H9 (cell line): ENCODE measurements around the gene SMPX. TPM values are rescaled to one million over a fixed set of nuclear protein-coding genes. Genes with fewer than 3 reads are reported as not detected.

Experiments
- DNase-seq: peaks from one replicate; pipeline ENCODE4 v3.0.0-alpha.2; 2017
- H2AFZ ChIP-seq: one replicate; pipeline ENCODE4 v1.6.1; 2013; ENCODE audit warnings: mild to moderate bottlenecking, low read length, control low read depth, moderate library complexity
- H2AK5ac ChIP-seq: 2 replicates; pipeline ENCODE4 v1.6.1; 2013; ENCODE audit warnings: low read length, control low read depth, mixed read lengths; ENCODE audit not compliant: insufficient read length
- H2BK120ac ChIP-seq: one replicate; pipeline ENCODE4 v1.6.1; 2013; ENCODE audit warnings: low read depth, mild to moderate bottlenecking, low read length, control low read depth, inconsistent platforms; ENCODE audit not compliant: poor library complexity, severe bottlenecking
- H2BK12ac ChIP-seq: 2 replicates; pipeline ENCODE4 v1.6.1; 2013; ENCODE audit warnings: low read length, control low read depth, mixed read lengths, low read depth; ENCODE audit not compliant: insufficient read length
- H2BK15ac ChIP-seq: 2 replicates; pipeline ENCODE4 v1.6.1; 2013; ENCODE audit warnings: low read depth, low read length, control low read depth
- H2BK20ac ChIP-seq: one replicate; pipeline ENCODE4 v1.6.1; 2013; ENCODE audit warnings: low read depth, mild to moderate bottlenecking, low read length, control low read depth, inconsistent platforms; ENCODE audit not compliant: poor library complexity, severe bottlenecking
- H2BK5ac ChIP-seq: 2 replicates; pipeline ENCODE4 v1.6.1; 2013; ENCODE audit warnings: low read length, control low read depth, mixed read lengths; ENCODE audit not compliant: insufficient read length
- H3K14ac ChIP-seq: 2 replicates; pipeline ENCODE4 v1.6.1; 2013; ENCODE audit warnings: low read length, control low read depth; ENCODE audit not compliant: insufficient read depth
- H3K18ac ChIP-seq: 2 replicates; pipeline ENCODE4 v1.6.1; 2013; ENCODE audit warnings: low read depth, mild to moderate bottlenecking, mixed read lengths, low read length, control low read depth; ENCODE audit not compliant: insufficient read length
- H3K23ac ChIP-seq: 2 replicates; pipeline ENCODE4 v1.6.1; 2013; ENCODE audit warnings: low read length, control low read depth, mixed read lengths, low read depth; ENCODE audit not compliant: insufficient read length
- H3K23me2 ChIP-seq: 2 replicates; pipeline ENCODE4 v1.6.1; 2013; ENCODE audit warnings: low read depth, mild to moderate bottlenecking, mixed read lengths, low read length, control low read depth; ENCODE audit not compliant: insufficient read length, poor library complexity, severe bottlenecking
- H3K27ac ChIP-seq: 2 replicates; pipeline ENCODE4 v1.5.1; 2013; ENCODE audit warnings: low read length, control low read depth, mixed read lengths, low read depth; ENCODE audit not compliant: insufficient read length
- H3K27me3 ChIP-seq: 2 replicates; pipeline ENCODE4 v1.6.1; 2013; ENCODE audit warnings: low read length, control low read depth, inconsistent platforms; ENCODE audit not compliant: insufficient read depth
- H3K4ac ChIP-seq: 2 replicates; pipeline ENCODE4 v1.6.1; 2013; ENCODE audit warnings: low read depth, mild to moderate bottlenecking, control low read depth, inconsistent platforms, low read length, moderate library complexity
- H3K4me1 ChIP-seq: 2 replicates; pipeline ENCODE4 v1.6.1; 2013; ENCODE audit warnings: low read length, control low read depth, inconsistent platforms; ENCODE audit not compliant: insufficient read depth
- H3K4me2 ChIP-seq: 2 replicates; pipeline ENCODE4 v1.6.1; 2013; ENCODE audit warnings: low read length, control low read depth, mixed read lengths; ENCODE audit not compliant: insufficient read length, insufficient read depth
- H3K56ac ChIP-seq: 2 replicates; pipeline ENCODE4 v1.6.1; 2013; ENCODE audit warnings: low read depth, mild to moderate bottlenecking, mixed read lengths, low read length, control low read depth; ENCODE audit not compliant: insufficient read length
- H3K79me1 ChIP-seq: 2 replicates; pipeline ENCODE4 v1.6.1; 2013; ENCODE audit warnings: low read depth, mild to moderate bottlenecking, moderate library complexity, low read length, control low read depth, inconsistent platforms; ENCODE audit not compliant: insufficient read depth, poor library complexity, severe bottlenecking
- H3K79me2 ChIP-seq: 2 replicates; pipeline ENCODE4 v1.6.1; 2013; ENCODE audit warnings: low read length, control low read depth, inconsistent platforms; ENCODE audit not compliant: insufficient read depth
- H3K9ac ChIP-seq: 2 replicates; pipeline ENCODE4 v1.6.1; 2013; ENCODE audit warnings: low read length, control low read depth, mixed read lengths; ENCODE audit not compliant: insufficient read length; ENCODE audit errors: extremely low read depth
- H3K9me3 ChIP-seq: one replicate; pipeline ENCODE4 v1.6.1; 2013; ENCODE audit warnings: low read depth, low read length, inconsistent platforms; ENCODE audit not compliant: control insufficient read depth
- H3T11ph ChIP-seq: one replicate; pipeline ENCODE4 v1.6.1; 2013; ENCODE audit warnings: mild to moderate bottlenecking, low read length, control low read depth, inconsistent platforms
- H4K20me1 ChIP-seq: one replicate; pipeline ENCODE4 v1.6.1; 2013; ENCODE audit not compliant: control insufficient read depth, insufficient read length, insufficient read depth
- H4K5ac ChIP-seq: 2 replicates; pipeline ENCODE4 v1.6.1; 2013; ENCODE audit warnings: low read depth, mild to moderate bottlenecking, mixed read lengths, low read length, control low read depth; ENCODE audit not compliant: insufficient read length
- H4K8ac ChIP-seq: replicated peaks from 2 replicates; pipeline ENCODE4 v1.6.1; 2013; ENCODE audit warnings: low read length, control low read depth, mixed read lengths, low read depth; ENCODE audit not compliant: insufficient read length
- H4K91ac ChIP-seq: 2 replicates; pipeline ENCODE4 v1.6.1; 2013; ENCODE audit warnings: low read depth, mild to moderate bottlenecking, moderate library complexity, mixed read lengths, low read length, control low read depth; ENCODE audit not compliant: insufficient read length
- H3K27ac Mint-ChIP-seq, 3 experiments: 2 replicates in 2 of 3; 3 replicates in 1 of 3; pipeline ENCODE4 v1.8.0; 2020 to 2021; ENCODE audit warnings: mixed read lengths in 3 of 3, mild to moderate bottlenecking in 1 of 3, moderate library complexity in 1 of 3
- H3K27me3 Mint-ChIP-seq: 2 replicates; pipeline ENCODE4 v1.8.0; 2021; ENCODE audit warnings: low read depth, mild to moderate bottlenecking, moderate library complexity, mixed read lengths
- H3K36me3 Mint-ChIP-seq, 3 experiments: 2 replicates in 2 of 3; 3 replicates in 1 of 3; pipeline ENCODE4 v1.8.0; 2020 to 2021; ENCODE audit warnings: low read depth in 3 of 3, mixed read lengths in 3 of 3; ENCODE audit not compliant: insufficient read depth in 1 of 3
- H3K4me1 Mint-ChIP-seq, 2 experiments: 2 replicates each; pipeline ENCODE4 v1.8.0; 2020; ENCODE audit warnings: mixed read lengths in 2 of 2
- H3K4me3 Mint-ChIP-seq, 2 experiments: 2 replicates in 1 of 2; 3 replicates in 1 of 2; pipeline ENCODE4 v1.8.0; 2020 to 2021; ENCODE audit warnings: mild to moderate bottlenecking in 2 of 2, mixed read lengths in 2 of 2, moderate library complexity in 1 of 2
- H3K9me3 Mint-ChIP-seq, 2 experiments: 2 replicates in 1 of 2; 3 replicates in 1 of 2; pipeline ENCODE4 v1.8.0; 2020; ENCODE audit warnings: mild to moderate bottlenecking in 2 of 2, mixed read lengths in 2 of 2, moderate library complexity in 1 of 2
- CTCF ChIP-seq: fragments of 200-600 bp; sonication (generic); conservative IDR thresholded peaks from 3 replicates; pipeline ENCODE4 v1.8.0; 2021; ENCODE audit warnings: antibody characterized with exemption, mild to moderate bottlenecking
- WGBS: extraction: QIAGEN DNeasy Blood & Tissue Kit; methylation state at CpG from one replicate; pipeline ENCODE4 v1.1.7; 2013; ENCODE audit warnings: missing lambda C conversion rate, low lambda C conversion rate, mixed read lengths; ENCODE audit not compliant: insufficient read length; ENCODE audit errors: extremely low coverage; 5-methylcytosine and 5-hydroxymethylcytosine counted together
- total RNA-seq: library from RNA; stranded (reverse); gene quantifications from 2 replicates; pipeline ENCODE4 v1.2.1, GENCODE V29; 2021

Gene SMPX
- total RNA-seq, 1 experiment from 2014 or later: not detected

GRCh38 chrX:21661316-21661715 is 96.6 kb downstream of the SMPX start:
- Mint-ChIP-seq H3K4me1 (peaks cover 0 to 3% of the 10 kb centered on the region in 2 experiments; a peak in 1 of 4 replicates), H3K27me3 (no peaks in the 10 kb centered on the region; the same call in 1 of the 2 replicates), H3K4me3 (no peak overlapping the region), H3K9me3 (peaks cover 3 to 30% of the 10 kb centered on the region in 2 experiments; a peak in 4 of 5 replicates), H3K36me3 (peaks cover 0 to 3% (median 2%) of the 10 kb centered on the region in 3 experiments; a peak in 3 of 7 replicates), H3K27ac (no peak overlapping the region)
- H3K14ac ChIP-seq: no peak overlapping the region
- H3T11ph ChIP-seq: no peak overlapping the region
- no peaks in the 10 kb centered on the region for H3K23me2 ChIP-seq
- H3K23ac ChIP-seq: no peak overlapping the region
- H3K27me3 ChIP-seq: no peaks in the 10 kb centered on the region
- H3K9me3 ChIP-seq: peaks cover 28% of the 10 kb centered on the region
- H2BK120ac ChIP-seq: no peak overlapping the region
- no peak overlapping the region for H3K27ac ChIP-seq
- H2BK20ac ChIP-seq: no peak overlapping the region
- DNase-seq: no peak
- no CpG with 5 or more reads among the region's 6 CpGs for WGBS
- H3K4me1 ChIP-seq: no peaks in the 10 kb centered on the region
- H2AFZ ChIP-seq: no peak overlapping the region
- H2BK5ac ChIP-seq: no peak overlapping the region
- no peak overlapping the region for H4K8ac ChIP-seq
- H3K4me2 ChIP-seq: no peak overlapping the region
- H3K56ac ChIP-seq: no peak overlapping the region
- H2AK5ac ChIP-seq: no peak overlapping the region
- no peaks in the 10 kb centered on the region for H3K79me2 ChIP-seq
- H2BK12ac ChIP-seq: no peak overlapping the region
- no peak overlapping the region for H4K91ac ChIP-seq
- no peak for TF ChIP-seq CTCF
- H3K4ac ChIP-seq: no peak overlapping the region
- no peak overlapping the region for H3K9ac ChIP-seq
- no peak overlapping the region for H4K5ac ChIP-seq
- H3K79me1 ChIP-seq: no peaks in the 10 kb centered on the region
- no peak overlapping the region for H3K18ac ChIP-seq
- no peak overlapping the region for H2BK15ac ChIP-seq
- no peaks in the 10 kb centered on the region for H4K20me1 ChIP-seq
